ENCODE results near the gene ELL. TPM values are rescaled to one million over a fixed set of nuclear protein-coding genes. Genes with fewer than 3 reads are reported as not detected.

Gene ELL
- total RNA-seq, 3 donors from 2014 or later (not counting 1 experiment from before 2014, with no cell fraction given), result 61.1 to 64.3 (median 63.8) TPM

DNA sequence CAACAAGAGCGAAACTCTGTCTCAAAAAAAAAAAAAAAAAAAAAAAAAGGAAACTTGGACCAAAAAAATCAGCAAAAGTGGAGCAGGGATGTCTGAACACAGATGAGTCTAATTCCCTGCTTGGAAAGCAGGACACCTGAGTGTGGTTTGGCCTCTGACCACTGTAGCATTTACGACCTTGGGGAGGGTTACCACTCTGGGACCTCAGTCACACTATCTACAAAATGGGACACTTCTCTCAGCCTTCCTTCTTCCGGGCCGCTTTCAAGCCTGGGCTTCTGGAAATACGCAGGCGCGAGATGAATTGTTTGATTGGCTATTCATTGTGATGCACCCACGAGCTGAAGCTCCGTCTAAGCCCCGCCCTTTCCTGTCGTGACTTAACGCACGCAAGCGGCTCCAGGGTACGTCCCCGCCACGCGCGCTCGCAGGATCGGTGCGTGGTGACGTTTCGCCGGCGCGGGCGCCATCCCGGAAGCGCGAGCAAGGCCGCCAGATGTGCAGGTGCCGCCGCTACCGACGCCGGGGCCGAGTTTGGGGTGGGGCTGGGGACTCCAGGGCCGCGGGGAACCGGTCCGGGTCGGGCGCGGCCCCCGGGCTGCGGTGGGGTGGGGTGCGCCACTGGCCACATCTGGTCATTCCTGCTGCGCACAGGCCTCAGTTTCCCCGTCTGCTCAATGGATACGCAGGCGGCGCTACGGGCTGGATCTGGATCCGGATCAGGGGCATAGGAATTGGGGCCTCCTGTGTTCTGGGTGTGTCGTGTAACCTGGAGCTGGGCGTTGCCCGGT lies 35.7 kb upstream of the ELL start, which contains the start of gene KXD1:
TSS of gene KXD1 (plus strand) at position 460 of the 791 bp plus-strand sequence. CDS start 4,187 bp downstream, outside the sequence.
- H3K4me3 ChIP-seq (ENCODE audit: low read length), result peak within 1 kb of the TSS; percentile 94

DNA sequence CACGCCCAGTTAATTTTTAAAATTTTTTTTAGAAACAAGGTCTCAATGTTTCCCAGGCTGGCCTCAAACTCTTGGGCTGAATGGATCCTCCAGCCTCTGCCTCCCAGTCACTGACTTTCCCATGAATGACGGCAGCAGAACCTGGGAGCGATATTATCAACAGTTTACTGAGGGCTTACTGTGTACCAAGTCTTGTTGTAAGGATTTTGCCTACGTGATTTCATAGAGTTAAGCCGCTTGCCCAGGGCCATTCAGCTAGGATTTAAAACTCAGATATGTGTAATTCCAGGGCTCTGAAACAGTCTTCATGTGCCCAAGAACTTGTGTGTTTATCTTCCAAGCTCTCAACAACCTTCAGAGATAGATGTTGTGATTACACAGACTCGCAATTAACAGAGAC lies 29.8 kb upstream of the ELL start:
- H3K4me3 Mint-ChIP-seq, result no peak overlapping the region
- H3K4me1 ChIP-seq (ENCODE audit: control insufficient read depth, insufficient read depth, low read length), result no peaks in the 10 kb centered on the region
- intact Hi-C loops (cut with micrococcal nuclease), result no loop called here
- no peaks in the 10 kb centered on the region for H3K9me3 Mint-ChIP-seq
- no peaks in the 10 kb centered on the region for H3K27me3 ChIP-seq (ENCODE audit: control insufficient read depth, insufficient read depth, low read length)
- no peaks in the 10 kb centered on the region for H3K9me3 ChIP-seq (ENCODE audit: control insufficient read depth, insufficient read depth, low read length)
- H3K36me3 Mint-ChIP-seq, result no peaks in the 10 kb centered on the region
- no peaks in the 10 kb centered on the region for H3K27me3 Mint-ChIP-seq (ENCODE audit: low read depth in 2 of 2)
- H3K27ac ChIP-seq (ENCODE audit: low read length), result no peak overlapping the region
- H3K4me1 Mint-ChIP-seq, result no peaks in the 10 kb centered on the region
- H3K36me3 ChIP-seq (ENCODE audit: control insufficient read depth, insufficient read depth, low read length), result no peaks in the 10 kb centered on the region
- no peak for ATAC-seq
- no peak overlapping the region for H3K4me3 ChIP-seq (ENCODE audit: low read length)
- no peak for DNase-seq
- H3K27ac Mint-ChIP-seq, result no peak overlapping the region
- TF ChIP-seq, protein P1, sequence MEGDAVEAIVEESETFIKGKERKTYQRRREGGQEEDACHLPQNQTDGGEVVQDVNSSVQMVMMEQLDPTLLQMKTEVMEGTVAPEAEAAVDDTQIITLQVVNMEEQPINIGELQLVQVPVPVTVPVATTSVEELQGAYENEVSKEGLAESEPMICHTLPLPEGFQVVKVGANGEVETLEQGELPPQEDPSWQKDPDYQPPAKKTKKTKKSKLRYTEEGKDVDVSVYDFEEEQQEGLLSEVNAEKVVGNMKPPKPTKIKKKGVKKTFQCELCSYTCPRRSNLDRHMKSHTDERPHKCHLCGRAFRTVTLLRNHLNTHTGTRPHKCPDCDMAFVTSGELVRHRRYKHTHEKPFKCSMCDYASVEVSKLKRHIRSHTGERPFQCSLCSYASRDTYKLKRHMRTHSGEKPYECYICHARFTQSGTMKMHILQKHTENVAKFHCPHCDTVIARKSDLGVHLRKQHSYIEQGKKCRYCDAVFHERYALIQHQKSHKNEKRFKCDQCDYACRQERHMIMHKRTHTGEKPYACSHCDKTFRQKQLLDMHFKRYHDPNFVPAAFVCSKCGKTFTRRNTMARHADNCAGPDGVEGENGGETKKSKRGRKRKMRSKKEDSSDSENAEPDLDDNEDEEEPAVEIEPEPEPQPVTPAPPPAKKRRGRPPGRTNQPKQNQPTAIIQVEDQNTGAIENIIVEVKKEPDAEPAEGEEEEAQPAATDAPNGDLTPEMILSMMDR (IDR thresholded peaks at IDR 0.05), result no peak
- 83% methylated on average over 6 of the region's 6 CpGs for WGBS (ENCODE audit: insufficient coverage)

More for the DNA sequence above, 35.7 kb upstream of the ELL start, which contains the start of gene KXD1:
- TF ChIP-seq, protein P1 (IDR thresholded peaks at IDR 0.05), result no peak
- DNase-seq, result peak; percentile 95 to 100
- Histone ChIP-seq H3K27ac (ENCODE audit: low read length) (peak within 1 kb of the TSS; percentile 98), H3K27me3 (ENCODE audit: control insufficient read depth, insufficient read depth, low read length) (no peaks in the 10 kb centered on the region), H3K9me3 (ENCODE audit: control insufficient read depth, insufficient read depth, low read length) (no peaks in the 10 kb centered on the region), H3K4me1 (ENCODE audit: control insufficient read depth, insufficient read depth, low read length) (peaks cover 21% of the 10 kb centered on the region), H3K36me3 (ENCODE audit: control insufficient read depth, insufficient read depth, low read length) (peaks cover 6% of the 10 kb centered on the region)
- Mint-ChIP-seq H3K27ac (peak within 1 kb of the TSS; percentile 83 to 91), H3K36me3 (no peaks in the 10 kb centered on the region), H3K27me3 (ENCODE audit: low read depth in 2 of 2) (no peaks in the 10 kb centered on the region), H3K4me3 (peak within 1 kb of the TSS; percentile 88), H3K9me3 (no peaks in the 10 kb centered on the region), H3K4me1 (peaks cover 8 to 21% of the 10 kb centered on the region in 2 donors)
- intact Hi-C loops (cut with micrococcal nuclease), result loop anchor here (1.0 kb wide), 3 partner anchors 14 to 35 kb away; partner anchors contain the start of genes ELL, FKBP8 and UBA52
- peak; percentile 98 to 100 (median 98) for ATAC-seq
- 2% methylated on average over 58 of the region's 58 CpGs for WGBS (ENCODE audit: insufficient coverage)

DNA sequence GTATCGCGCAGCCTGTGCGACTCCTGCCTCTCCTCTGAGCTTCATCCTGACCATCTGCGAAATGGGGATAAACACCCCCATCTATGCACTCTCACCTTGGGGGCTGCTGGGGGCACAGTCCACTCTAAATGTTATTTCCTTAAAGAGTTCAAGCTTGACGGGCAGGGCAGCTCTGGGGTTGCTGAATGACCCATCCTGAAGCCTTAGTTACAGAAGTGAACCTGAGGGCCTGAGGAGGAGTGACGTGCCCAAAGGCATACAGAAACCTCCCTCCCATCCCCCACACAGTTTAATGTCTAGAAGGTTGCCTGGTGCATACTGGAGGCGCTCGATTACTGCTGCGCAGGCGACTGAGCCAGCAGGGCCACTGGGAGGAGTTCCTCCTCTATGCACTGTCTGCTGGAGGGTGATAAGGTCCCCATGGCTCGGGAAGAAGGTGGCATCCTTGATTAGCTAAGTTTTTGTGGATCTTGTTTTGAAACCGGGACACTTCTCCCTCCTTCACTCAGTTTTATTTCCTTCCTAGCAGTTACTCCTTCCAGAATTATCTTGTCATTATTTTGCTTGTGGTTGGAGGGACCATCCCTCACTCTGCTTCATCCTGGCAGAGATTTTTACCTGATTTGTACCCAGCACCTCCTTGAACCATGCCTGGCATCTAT lies 22.1 kb upstream of the ELL start:
- H3K4me3 ChIP-seq (ENCODE audit: low read length), result peak overlapping the region; percentile 67
- Mint-ChIP-seq H3K9me3 (no peaks in the 10 kb centered on the region), H3K27me3 (ENCODE audit: low read depth in 2 of 2) (no peaks in the 10 kb centered on the region), H3K4me1 (peaks cover 14 to 21% of the 10 kb centered on the region in 2 donors), H3K27ac (peak overlapping the region; percentile 84 to 95), H3K4me3 (peak overlapping the region; percentile 91), H3K36me3 (no peaks in the 10 kb centered on the region)
- H3K4me1 ChIP-seq (ENCODE audit: control insufficient read depth, insufficient read depth, low read length), result peaks cover 22% of the 10 kb centered on the region
- H3K27ac ChIP-seq (ENCODE audit: low read length), result peak overlapping the region; percentile 92
- no peaks in the 10 kb centered on the region for H3K9me3 ChIP-seq (ENCODE audit: control insufficient read depth, insufficient read depth, low read length)
- 5% methylated on average over 11 of the region's 12 CpGs for WGBS (ENCODE audit: insufficient coverage)
- ATAC-seq (peak; percentile 68 to 86 (median 69)), DNase-seq (peak; percentile 49 to 91)
- no peaks in the 10 kb centered on the region for H3K27me3 ChIP-seq (ENCODE audit: control insufficient read depth, insufficient read depth, low read length)
- intact Hi-C loops (cut with micrococcal nuclease), result loop anchor here (1.0 kb wide), 1 partner anchor 13 kb away; the partner anchor contains the start of gene KXD1
- H3K36me3 ChIP-seq (ENCODE audit: control insufficient read depth, insufficient read depth, low read length), result peaks cover 15% of the 10 kb centered on the region
- TF ChIP-seq, protein P1 (IDR thresholded peaks at IDR 0.05), result no peak

Measured in natural killer cell (primary cell).